ENCODE results near the gene LMO7. TPM values are rescaled to one million over a fixed set of nuclear protein-coding genes. Genes with fewer than 3 reads are reported as not detected.
A peak's percentile ranks its signal among the peaks of the same experiment; 100 is the strongest.
"Not testable (repeated sequence)": the region's sequence is repeated elsewhere in the genome, so short reads cannot be mapped to it uniquely, and the experiment has no call there.

Gene LMO7
- total RNA-seq, 6 experiments from 2014 or later, result 682 to 843 (median 813) TPM

GRCh38 chr13:75669706-75670105 lies 33.6 kb downstream of the LMO7 start:
- Mint-ChIP-seq H3K27ac (peak overlapping the region; percentile 66), H3K4me3 (peak overlapping the region; percentile 18), H3K27me3 (ENCODE audit: insufficient read depth) (peaks cover 11% of the 10 kb centered on the region), H3K9me3 (no peaks in the 10 kb centered on the region), H3K4me1 (ENCODE audit: low read depth) (peaks cover 83% of the 10 kb centered on the region), H3K36me3 (ENCODE audit: low read depth) (peaks cover 41% of the 10 kb centered on the region)
- no peak for TF ChIP-seq CTCF (IDR thresholded peaks at IDR 0.05)
- no peak for DNase-seq

GRCh38 chr13:75670496-75670895 lies 34.4 kb downstream of the LMO7 start:
- peak; percentile 44 for DNase-seq
- H3K4me1 Mint-ChIP-seq (ENCODE audit: low read depth), result peaks cover 89% of the 10 kb centered on the region
- peak overlapping the region; percentile 10; the same call in 1 of the 2 replicates for H3K4me3 Mint-ChIP-seq
- H3K36me3 Mint-ChIP-seq (ENCODE audit: low read depth), result peaks cover 41% of the 10 kb centered on the region
- peaks cover 11% of the 10 kb centered on the region for H3K27me3 Mint-ChIP-seq (ENCODE audit: insufficient read depth)
- peak overlapping the region; percentile 66 for H3K27ac Mint-ChIP-seq
- no peak for TF ChIP-seq CTCF (IDR thresholded peaks at IDR 0.05)
- no peaks in the 10 kb centered on the region for H3K9me3 Mint-ChIP-seq

- no peak for DNase-seq
- peaks cover 10% of the 10 kb centered on the region for H3K27me3 Mint-ChIP-seq (ENCODE audit: insufficient read depth)
- TF ChIP-seq CTCF (IDR thresholded peaks at IDR 0.05), result no peak
- 0 out of 2 replicates have a peak overlapping the region, but pooled peaks have one; percentile 34 for H3K4me3 Mint-ChIP-seq
- peaks cover 4% of the 10 kb centered on the region; the same call in 1 of the 2 replicates for H3K9me3 Mint-ChIP-seq
- H3K36me3 Mint-ChIP-seq (ENCODE audit: low read depth), result peaks cover 62% of the 10 kb centered on the region
- H3K4me1 Mint-ChIP-seq (ENCODE audit: low read depth), result peaks cover 85% of the 10 kb centered on the region
- peak overlapping the region; percentile 68 for H3K27ac Mint-ChIP-seq
These were observed 39.3 kb downstream of the LMO7 start for GRCh38 chr13:75675421-75675820.

- DNase-seq, result no peak
- H3K4me1 Mint-ChIP-seq (ENCODE audit: low read depth), result peaks cover 88% of the 10 kb centered on the region
- no peak overlapping the region for H3K4me3 Mint-ChIP-seq
- peaks cover 12% of the 10 kb centered on the region for H3K27me3 Mint-ChIP-seq (ENCODE audit: insufficient read depth)
- peaks cover 68% of the 10 kb centered on the region for H3K36me3 Mint-ChIP-seq (ENCODE audit: low read depth)
- no peak for TF ChIP-seq CTCF (IDR thresholded peaks at IDR 0.05)
- H3K27ac Mint-ChIP-seq, result no peak overlapping the region
- H3K9me3 Mint-ChIP-seq, result peaks cover 4% of the 10 kb centered on the region; the same call in 1 of the 2 replicates
These were observed 43.3 kb downstream of the LMO7 start for GRCh38 chr13:75679459-75679858.

GRCh38 chr13:75680251-75680650 lies 44.1 kb downstream of the LMO7 start:
- Mint-ChIP-seq H3K27me3 (ENCODE audit: insufficient read depth) (peaks cover 13% of the 10 kb centered on the region), H3K27ac (peak overlapping the region; percentile 72), H3K4me1 (ENCODE audit: low read depth) (peaks cover 88% of the 10 kb centered on the region), H3K36me3 (ENCODE audit: low read depth) (peaks cover 67% of the 10 kb centered on the region), H3K4me3 (peak overlapping the region; percentile 36)
- not testable (repeated sequence) for H3K9me3 Mint-ChIP-seq, DNase-seq

- Mint-ChIP-seq H3K4me3 (peak overlapping the region; percentile 19; the same call in 1 of the 2 replicates), H3K36me3 (ENCODE audit: low read depth) (peaks cover 57% of the 10 kb centered on the region), H3K4me1 (ENCODE audit: low read depth) (peaks cover 89% of the 10 kb centered on the region), H3K27ac (peak overlapping the region; percentile 10), H3K27me3 (ENCODE audit: insufficient read depth) (peaks cover 18% of the 10 kb centered on the region), H3K9me3 (peaks cover 4% of the 10 kb centered on the region; the same call in 1 of the 2 replicates)
- no peak for TF ChIP-seq CTCF (IDR thresholded peaks at IDR 0.05)
- no peak for DNase-seq
These were observed 46.2 kb downstream of the LMO7 start for GRCh38 chr13:75682326-75682725.
